ENCODE measurements around the gene OMP.

Gene OMP

GRCh38 chr11:77083566-77084245, 18.9 kb upstream of the OMP start:
- no peak for DNase-seq (ENCODE audit: low read depth, low spot score)
- no peak overlapping the region for H3K4me3 ChIP-seq (ENCODE audit: low read length)

GRCh38 chr11:77084581-77085191, 18.0 kb upstream of the OMP start:
- no peak overlapping the region for H3K4me3 ChIP-seq (ENCODE audit: low read length)
- DNase-seq (ENCODE audit: low read depth, low spot score) = no peak

GRCh38 chr11:77085652-77086051, 17.0 kb upstream of the OMP start:
- no peak for DNase-seq (ENCODE audit: low read depth, low spot score)
- H3K4me3 ChIP-seq (ENCODE audit: low read length) = no peak overlapping the region

GRCh38 chr11:77086521-77087472, 15.8 kb upstream of the OMP start:
- no peak overlapping the region for H3K4me3 ChIP-seq (ENCODE audit: low read length)
- DNase-seq (ENCODE audit: low read depth, low spot score) = no peak

- H3K4me3 ChIP-seq (ENCODE audit: low read length) = no peak overlapping the region
- DNase-seq (ENCODE audit: low read depth, low spot score) = no peak
Observed at GRCh38 chr11:77087723-77088225, 14.9 kb upstream of the OMP start.

- DNase-seq (ENCODE audit: low read depth, low spot score) = no peak
- H3K4me3 ChIP-seq (ENCODE audit: low read length) = no peak overlapping the region
Observed at GRCh38 chr11:77088236-77089003, 14.2 kb upstream of the OMP start.

GRCh38 chr11:77089004-77089545, 13.6 kb upstream of the OMP start:
- DNase-seq (ENCODE audit: low read depth, low spot score) = no peak

GRCh38 chr11:77090046-77090372, 12.6 kb upstream of the OMP start:
- no peak for DNase-seq (ENCODE audit: low read depth, low spot score)
- no peak overlapping the region for H3K4me3 ChIP-seq (ENCODE audit: low read length)

More at GRCh38 chr11:77089004-77089545, 13.6 kb upstream of the OMP start:
- H3K4me3 ChIP-seq (ENCODE audit: low read length) = no peak overlapping the region

GRCh38 chr11:77090373-77091111, 12.1 kb upstream of the OMP start:
- no peak overlapping the region for H3K4me3 ChIP-seq (ENCODE audit: low read length)

GRCh38 chr11:77091146-77091940, 11.3 kb upstream of the OMP start:
- peak; percentile 69 for DNase-seq (ENCODE audit: low read depth, low spot score)
- no peak overlapping the region for H3K4me3 ChIP-seq (ENCODE audit: low read length)

More at GRCh38 chr11:77090373-77091111, 12.1 kb upstream of the OMP start:
- no peak for DNase-seq (ENCODE audit: low read depth, low spot score)

- DNase-seq (ENCODE audit: low read depth, low spot score) = no peak
- H3K4me3 ChIP-seq (ENCODE audit: low read length) = no peak overlapping the region
Observed at GRCh38 chr11:77092382-77092781, 10.3 kb upstream of the OMP start.

GRCh38 chr11:77093056-77093891, 9.4 kb upstream of the OMP start:
- DNase-seq (ENCODE audit: low read depth, low spot score) = no peak
- no peak overlapping the region for H3K4me3 ChIP-seq (ENCODE audit: low read length)

GRCh38 chr11:77093987-77094840, 8.4 kb upstream of the OMP start:
- H3K4me3 ChIP-seq (ENCODE audit: low read length) = no peak overlapping the region
- no peak for DNase-seq (ENCODE audit: low read depth, low spot score)

- no peak overlapping the region for H3K4me3 ChIP-seq (ENCODE audit: low read length)
- DNase-seq (ENCODE audit: low read depth, low spot score) = no peak
Observed at GRCh38 chr11:77094841-77095365, 7.7 kb upstream of the OMP start.

Data from Jurkat, Clone E6-1 (cell line).